HCT116 (cell line): ENCODE results near the gene CYSRT1. TPM values are rescaled to one million over a fixed set of nuclear protein-coding genes. Genes with fewer than 3 reads are reported as not detected.

Source experiments
- ATAC-seq: fragments of 200-7000 bp; cut with Tn5 transposase; 2 replicates; pipeline ENCODE4 v1.9.1; 2020; ENCODE audit warnings: mild to moderate bottlenecking, moderate library complexity
- BruUV-seq: library from RNA; stranded (reverse); fragments of 400-500 nt; replicated peaks from 2 replicates; lab custom pipeline; 2021; lab: Mats Ljungman, UMichigan
- CTCF ChIA-PET: fragments of 300-600 bp; sonication (Branson Sonifier 250); formaldehyde crosslinking; loops from one replicate; lab custom pipeline; 2021; ENCODE audit warnings: antibody characterized with exemption; lab: Charles Lee
- POLR2A ChIA-PET: fragments of 300-600, 350-600 bp; sonication (Branson Sonifier 250); formaldehyde crosslinking; loops from one replicate; lab custom pipeline; 2021; ENCODE audit warnings: antibody characterized with exemption; lab: Charles Lee
- RAD21 ChIA-PET, 2 experiments: fragments of 300-600 bp; sonication (Branson Sonifier 250); formaldehyde crosslinking; loops; one replicate each; lab custom pipeline; 2023; ENCODE audit warnings: low total read pairs in 2 of 2; ENCODE audit not compliant: uncharacterized antibody in 2 of 2, unreplicated experiment in 2 of 2, low non-redundant PET in 1 of 2; lab: Charles Lee
- DNase-seq: peaks from one replicate; pipeline ENCODE4 v3.0.0-alpha.2; 2010; ENCODE audit warnings: low read depth, low spot score
- H2AFZ ChIP-seq: fragments of 200-600 bp; shearing (Covaris generic), sonication (generic); 2 replicates; pipeline ENCODE4 v1.6.1; 2017; ENCODE audit warnings: low read depth, mixed run types, mixed read lengths, antibody characterized with exemption, low read length; ENCODE audit not compliant: poor library complexity, severe bottlenecking
- H3K27ac ChIP-seq: 2 replicates; pipeline ENCODE4 v1.5.1; 2012; ENCODE audit warnings: low read depth, low read length
- H3K27me3 ChIP-seq: fragments of 200-600 bp; sonication (generic); 2 replicates; pipeline ENCODE4 v1.6.1; 2016; ENCODE audit warnings: mixed run types, low read length, mixed read lengths; ENCODE audit not compliant: insufficient read depth
- H3K36me3 ChIP-seq, 2 experiments: fragments of 200-500 bp in 1 of 2; fragments of 200-600 bp in 1 of 2; sonication (Bioruptor generic) in 1 of 2; sonication (generic) in 1 of 2; 2 replicates each; pipeline versions ENCODE4 v1.5.1 to v1.6.1; 2014 to 2016; ENCODE audit warnings: low read length in 2 of 2, inconsistent platforms in 1 of 2, mixed read lengths in 1 of 2, mixed run types in 1 of 2; ENCODE audit not compliant: insufficient read depth in 2 of 2, control insufficient read depth in 1 of 2
- H3K4me1 ChIP-seq, 2 experiments: fragments of 200-600 bp in 1 of 2; sonication (generic) in 1 of 2; 2 replicates each; pipeline versions ENCODE4 v1.5.1 to v1.6.1; 2012 to 2017; ENCODE audit warnings: low read length in 2 of 2, inconsistent platforms in 1 of 2, mild to moderate bottlenecking in 1 of 2, mixed read lengths in 1 of 2, mixed run types in 1 of 2, moderate library complexity in 1 of 2; ENCODE audit not compliant: insufficient read depth in 2 of 2, control insufficient read depth in 1 of 2
- H3K4me2 ChIP-seq: fragments of 200-600 bp; sonication (generic); 2 replicates; pipeline ENCODE4 v1.6.1; 2017; ENCODE audit warnings: mixed run types, low read length, mixed read lengths
- H3K4me3 ChIP-seq, 2 experiments: fragments of 200-600 bp in 1 of 2; sonication (generic) in 1 of 2; replicated peaks in 1 of 2; 2 replicates each; pipeline ENCODE4 v1.5.1; 2011 to 2016; ENCODE audit warnings: low read length in 2 of 2, control low read depth in 1 of 2, low read depth in 1 of 2, mild to moderate bottlenecking in 1 of 2, mixed read lengths in 1 of 2, mixed run types in 1 of 2
- H3K79me2 ChIP-seq: fragments of 200-600 bp; sonication (generic); 2 replicates; pipeline ENCODE4 v1.6.1; 2017; ENCODE audit warnings: mild to moderate bottlenecking, mixed run types, low read length, moderate library complexity, mixed read lengths; ENCODE audit not compliant: insufficient read depth
- H3K9ac ChIP-seq: fragments of 200-600 bp; sonication (generic); 2 replicates; pipeline ENCODE4 v1.6.1; 2016; ENCODE audit warnings: low read length, mixed read lengths
- H3K9me2 ChIP-seq: fragments of 200-600 bp; sonication (generic), shearing (Covaris generic); 2 replicates; pipeline ENCODE4 v1.6.1; 2017; ENCODE audit warnings: mixed run types, mild to moderate bottlenecking, moderate library complexity; ENCODE audit not compliant: insufficient read depth
- H3K9me3 ChIP-seq, 2 experiments: fragments of 200-500 bp in 1 of 2; fragments of 200-600 bp in 1 of 2; sonication (Bioruptor generic) in 1 of 2; sonication (generic) in 1 of 2; 2 replicates each; pipeline ENCODE4 v1.6.1; 2014 to 2017; ENCODE audit warnings: low read length in 2 of 2, mixed read lengths in 2 of 2, inconsistent platforms in 1 of 2, low read depth in 1 of 2, mild to moderate bottlenecking in 1 of 2, mixed run types in 1 of 2, moderate library complexity in 1 of 2; ENCODE audit not compliant: control insufficient read depth in 1 of 2, insufficient read depth in 1 of 2
- H4K20me1 ChIP-seq: fragments of 200-600 bp; sonication (generic), shearing (Covaris generic); 2 replicates; pipeline ENCODE4 v1.6.1; 2017; ENCODE audit warnings: mixed run types, mild to moderate bottlenecking, moderate library complexity; ENCODE audit not compliant: insufficient read depth
- CTCF ChIP-seq, 3 experiments: fragments of 200-600 bp in 1 of 3; sonication (generic) in 1 of 3; IDR thresholded peaks in 2 of 3; conservative IDR thresholded peaks in 1 of 3; 2 replicates each; pipeline ENCODE4 v1.5.1; 2012 to 2017; ENCODE audit warnings: low read depth in 2 of 3, low read length in 2 of 3, antibody characterized with exemption in 1 of 3, borderline replicate concordance in 1 of 3, control low read depth in 1 of 3, mild to moderate bottlenecking in 1 of 3, mixed read lengths in 1 of 3, mixed run types in 1 of 3, moderate library complexity in 1 of 3; ENCODE audit not compliant: insufficient read depth in 1 of 3
- EGR1 ChIP-seq: IDR thresholded peaks from 2 replicates; pipeline ENCODE4 v1.6.1; 2012; ENCODE audit warnings: low read depth
- JUND ChIP-seq: IDR thresholded peaks from 2 replicates; pipeline ENCODE4 v1.6.1; 2012
- REST ChIP-seq: IDR thresholded peaks from 2 replicates; pipeline ENCODE4 v1.6.1; 2012; ENCODE audit warnings: low read depth
- SIN3A ChIP-seq: IDR thresholded peaks from 2 replicates; pipeline ENCODE4 v1.6.1; 2012; ENCODE audit warnings: low read depth
- YY1 ChIP-seq: IDR thresholded peaks from 2 replicates; pipeline ENCODE4 v1.6.1; 2011; ENCODE audit warnings: low read length, low read depth, moderate library complexity, mild to moderate bottlenecking; ENCODE audit not compliant: insufficient replicate concordance; ENCODE audit errors: extremely low read depth
- intact Hi-C: fragments of 100-400 bp; cut with micrococcal nuclease; formaldehyde crosslinking; loops from 2 replicates; pipeline ENCODE4 v1.10.0; 2022
- total RNA-seq: library from RNA; stranded (reverse); gene quantifications from one replicate; pipeline ENCODE4 v1.2.1, GENCODE V29; 2021; ENCODE audit not compliant: unreplicated experiment
- TF ChIP-seq, protein P1 (sequence below): IDR thresholded peaks from 2 replicates; pipeline ENCODE4 v1.6.1; 2011; ENCODE audit warnings: mild to moderate bottlenecking, low read length, moderate library complexity; ENCODE audit not compliant: insufficient replicate concordance; ENCODE audit errors: extremely low read depth
- TF ChIP-seq, protein P2 (sequence below): IDR thresholded peaks from 2 replicates; pipeline ENCODE4 v1.6.1; 2012

CYSRT1 gene
- total RNA-seq, 1 experiment from 2014 or later: 4.3 TPM

GRCh38 chr9:137234758-137235423, 9.9 kb downstream of the CYSRT1 start:
- Histone ChIP-seq H3K36me3 (no peaks in the 10 kb centered on the region), H3K4me1 (peaks cover 23 to 46% of the 10 kb centered on the region in 2 experiments), H2AFZ (no peak overlapping the region), H3K9me3 (no peaks in the 10 kb centered on the region), H3K9me2 (no peaks in the 10 kb centered on the region), H3K4me2 (no peak overlapping the region), H3K9ac (no peak overlapping the region), H4K20me1 (no peaks in the 10 kb centered on the region), H3K27me3 (no peaks in the 10 kb centered on the region), H3K27ac (no peak overlapping the region), H3K79me2 (peaks cover 15% of the 10 kb centered on the region), H3K4me3 (no peak overlapping the region)
- TF ChIP-seq REST: no peak
- TF ChIP-seq YY1: no peak
- no peak for TF ChIP-seq JUND
- TF ChIP-seq, protein P1, sequence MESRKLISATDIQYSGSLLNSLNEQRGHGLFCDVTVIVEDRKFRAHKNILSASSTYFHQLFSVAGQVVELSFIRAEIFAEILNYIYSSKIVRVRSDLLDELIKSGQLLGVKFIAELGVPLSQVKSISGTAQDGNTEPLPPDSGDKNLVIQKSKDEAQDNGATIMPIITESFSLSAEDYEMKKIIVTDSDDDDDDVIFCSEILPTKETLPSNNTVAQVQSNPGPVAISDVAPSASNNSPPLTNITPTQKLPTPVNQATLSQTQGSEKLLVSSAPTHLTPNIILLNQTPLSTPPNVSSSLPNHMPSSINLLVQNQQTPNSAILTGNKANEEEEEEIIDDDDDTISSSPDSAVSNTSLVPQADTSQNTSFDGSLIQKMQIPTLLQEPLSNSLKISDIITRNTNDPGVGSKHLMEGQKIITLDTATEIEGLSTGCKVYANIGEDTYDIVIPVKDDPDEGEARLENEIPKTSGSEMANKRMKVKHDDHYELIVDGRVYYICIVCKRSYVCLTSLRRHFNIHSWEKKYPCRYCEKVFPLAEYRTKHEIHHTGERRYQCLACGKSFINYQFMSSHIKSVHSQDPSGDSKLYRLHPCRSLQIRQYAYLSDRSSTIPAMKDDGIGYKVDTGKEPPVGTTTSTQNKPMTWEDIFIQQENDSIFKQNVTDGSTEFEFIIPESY: no peak
- TF ChIP-seq SIN3A: no peak
- no peak for TF ChIP-seq EGR1
- TF ChIP-seq CTCF (IDR thresholded peaks at IDR 0.05 in 2 of 3, conservative IDR thresholded peaks at IDR 0.05 in 1 of 3; ENCODE audit: borderline replicate concordance in 1 of 3, insufficient read depth in 1 of 3, low read depth in 2 of 3, low read length in 2 of 3): no peak
- TF ChIP-seq, protein P2, sequence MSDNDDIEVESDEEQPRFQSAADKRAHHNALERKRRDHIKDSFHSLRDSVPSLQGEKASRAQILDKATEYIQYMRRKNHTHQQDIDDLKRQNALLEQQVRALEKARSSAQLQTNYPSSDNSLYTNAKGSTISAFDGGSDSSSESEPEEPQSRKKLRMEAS: no peak
- ATAC-seq: no peak
- POLR2A ChIA-PET: no interaction called here
- RAD21 ChIA-PET: no interaction called here
- BruUV-seq: no TSS peak
- intact Hi-C loops: no loop called here
- DNase-seq: no peak
- CTCF ChIA-PET: no interaction called here
